GM18498 (cell line): Measurements from ENCODE around the gene FABP2.
"Not testable (repeated sequence)": the region's sequence is repeated elsewhere in the genome, so short reads cannot be mapped to it uniquely, and the experiment has no call there.

Experiments
- ATAC-seq: cut with Tn5 transposase; IDR thresholded peaks from one replicate; pipeline ENCODE4 v1.9.1; 2021; ENCODE audit warnings: mild to moderate bottlenecking, moderate library complexity; ENCODE audit not compliant: unreplicated experiment

Gene FABP2

DNA sequence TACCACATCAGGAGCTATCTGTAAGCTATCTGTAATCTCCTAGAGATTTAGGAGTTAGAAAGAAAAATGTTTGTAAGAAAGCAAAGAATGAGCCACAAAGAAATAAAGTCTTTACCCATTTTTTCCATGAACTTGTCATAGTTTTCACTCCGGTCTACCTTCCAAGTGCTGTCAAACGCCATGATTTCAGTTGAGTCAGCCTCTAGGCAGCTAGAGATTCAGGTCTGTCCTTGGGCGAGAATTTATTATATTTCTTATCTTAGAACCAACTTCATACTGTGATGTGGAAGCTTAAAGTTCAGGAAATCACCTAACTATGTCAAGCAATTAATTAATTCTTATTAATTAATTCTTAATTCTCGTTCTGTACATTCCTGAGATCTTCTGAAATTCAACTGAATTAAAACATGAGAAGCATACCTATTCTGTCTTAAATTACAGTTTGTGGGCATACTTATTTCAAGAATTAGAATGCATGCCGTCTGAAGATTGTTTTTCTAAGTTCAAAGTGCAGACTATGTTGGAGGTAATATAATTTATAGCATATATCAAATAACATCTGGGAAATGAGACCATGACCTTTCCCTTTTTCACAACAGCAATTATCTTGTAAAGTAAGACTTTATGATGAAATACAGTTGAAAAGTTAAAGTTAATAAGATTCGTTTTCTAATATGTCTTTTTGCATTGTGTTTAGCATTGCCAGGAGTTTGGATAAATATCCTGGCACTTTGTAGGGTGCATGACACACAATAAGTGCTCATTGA, at the start of gene FABP2:
FABP2 (minus strand) TSS at position 218 of the 767 bp plus-strand sequence; CDS start at position 182, 36 bp downstream.
- ATAC-seq: no peak

DNA sequence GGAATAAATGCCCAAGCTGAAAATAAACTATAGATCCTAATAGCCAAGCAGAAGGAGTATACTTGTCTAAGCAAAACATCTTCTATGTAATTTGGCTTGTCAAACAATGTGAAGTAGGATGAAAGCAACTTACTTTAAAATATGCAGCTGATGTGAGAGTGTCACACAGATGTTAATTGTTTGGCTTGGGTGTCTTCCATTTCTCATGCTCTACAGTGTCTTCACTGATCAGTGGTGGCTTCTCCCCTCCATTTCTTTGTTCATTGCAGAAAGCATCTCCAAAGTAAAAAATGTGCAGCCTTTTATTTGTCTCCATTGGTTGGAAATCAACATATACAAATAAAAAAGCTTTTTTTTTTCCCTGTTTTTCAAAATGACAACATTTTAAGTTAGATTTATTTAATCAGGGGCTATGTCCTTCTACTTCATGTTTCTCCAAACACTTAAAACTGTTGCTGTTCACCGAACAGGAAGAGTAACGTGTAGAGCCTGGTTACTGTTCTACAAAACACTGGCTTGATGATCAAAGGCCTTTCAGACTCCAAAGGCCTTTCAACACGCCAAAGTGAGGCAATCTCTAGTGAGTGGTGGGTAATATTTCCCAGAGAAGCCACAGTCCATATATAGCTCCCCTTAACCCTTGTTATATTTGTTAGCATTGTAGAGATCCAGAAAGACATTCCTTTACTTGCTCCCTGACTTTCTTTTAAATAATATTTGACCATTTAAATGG, 49.2 kb upstream of the FABP2 start:
- ATAC-seq: not testable (repeated sequence)

DNA sequence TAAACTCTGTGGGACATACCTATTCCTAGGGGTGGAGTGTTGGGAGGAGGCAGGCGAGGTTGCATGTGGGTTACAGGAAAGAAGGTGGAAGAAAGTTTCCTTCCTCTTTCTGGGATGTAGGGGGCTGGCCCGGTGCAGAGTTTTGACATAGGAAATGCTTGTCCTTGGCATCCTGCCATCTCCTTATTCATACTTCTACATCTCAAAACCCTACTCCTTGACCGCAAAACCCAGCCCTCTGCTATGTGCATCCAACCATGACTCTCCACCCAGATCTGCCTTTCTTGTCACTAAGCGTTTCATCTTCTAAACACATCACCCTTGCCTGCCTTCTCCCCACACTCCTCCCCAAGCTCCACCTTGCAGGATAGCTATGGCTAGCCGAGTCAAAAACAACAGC, 48.5 kb upstream of the FABP2 start:
- ATAC-seq: peak; percentile 99

DNA sequence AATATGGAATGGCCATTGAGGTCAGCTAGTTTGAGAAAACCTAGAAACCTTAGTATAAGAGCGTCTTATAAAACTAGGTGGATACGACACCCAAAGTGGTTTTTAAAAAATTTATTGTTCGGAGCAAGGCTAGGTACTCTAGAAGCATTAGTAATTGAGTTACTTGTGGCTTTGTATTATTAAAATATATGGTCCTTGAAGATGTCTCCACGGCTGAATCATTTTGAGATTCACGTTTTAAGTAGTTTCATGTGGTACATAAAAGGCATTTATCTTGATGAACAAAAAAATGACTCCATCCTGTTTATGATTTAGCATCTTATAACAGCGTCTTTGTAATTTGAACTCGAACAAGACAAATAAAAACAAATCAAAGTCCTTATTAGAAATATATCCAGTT, 44.9 kb upstream of the FABP2 start:
- not testable (repeated sequence) for ATAC-seq

DNA sequence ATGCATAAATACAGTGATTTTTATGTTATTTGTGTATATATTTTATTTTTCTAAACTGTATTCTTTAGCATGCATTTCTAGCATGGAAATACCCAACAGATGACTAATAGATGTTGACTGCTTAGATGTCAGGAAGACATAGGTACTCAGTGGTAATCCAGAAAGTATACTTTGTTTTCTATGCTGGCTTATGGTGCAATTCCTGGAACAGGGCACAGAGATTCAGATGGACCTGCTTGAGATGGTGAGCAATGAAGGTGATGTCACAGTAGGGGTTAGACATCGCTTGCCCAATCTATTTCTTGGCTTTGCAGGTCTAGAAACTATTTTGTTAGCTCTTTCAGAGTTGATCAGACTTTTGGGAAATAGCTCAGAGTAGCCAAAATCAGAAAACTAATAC, 42.3 kb upstream of the FABP2 start:
- ATAC-seq: not testable (repeated sequence)

DNA sequence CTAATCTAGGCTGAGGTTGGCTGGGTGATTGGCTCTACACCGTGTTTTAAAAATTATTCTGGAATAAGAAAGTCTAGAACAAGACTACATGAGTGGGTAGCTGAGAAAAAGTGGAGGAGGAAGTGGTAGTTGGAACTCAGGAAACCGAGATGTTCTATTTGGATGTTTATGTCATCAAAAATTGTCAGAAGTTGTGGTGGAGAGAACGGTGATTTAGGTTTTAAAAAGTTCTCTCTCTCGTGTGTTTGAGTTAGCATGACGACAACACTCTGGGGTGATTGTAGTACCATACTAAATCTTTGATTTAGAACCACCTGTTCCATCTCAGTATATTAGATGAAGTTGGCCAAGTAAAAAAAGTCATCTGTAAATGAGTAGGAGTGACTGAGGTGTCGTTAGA, 41.4 kb upstream of the FABP2 start:
- ATAC-seq: not testable (repeated sequence)

DNA sequence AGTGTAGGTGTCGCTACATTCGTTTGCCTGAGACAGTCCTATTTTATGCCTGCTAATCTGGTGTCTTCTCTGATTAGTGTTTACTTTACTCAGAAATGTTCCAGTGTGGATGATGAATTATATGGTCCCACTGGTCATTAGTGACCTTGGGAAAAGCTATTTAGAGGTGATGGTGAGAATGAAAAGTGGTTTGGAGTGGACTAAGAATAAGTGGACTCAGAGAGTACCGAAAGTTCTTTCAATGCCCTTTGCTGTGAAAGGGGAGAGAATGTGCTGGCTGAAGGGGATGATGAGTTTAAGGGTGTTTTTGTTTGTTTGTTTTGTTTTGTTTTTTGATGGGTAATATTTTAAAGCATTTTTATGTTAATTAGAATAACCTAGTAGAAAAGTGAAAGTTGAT, 40.5 kb upstream of the FABP2 start:
- ATAC-seq: not testable (repeated sequence)

DNA sequence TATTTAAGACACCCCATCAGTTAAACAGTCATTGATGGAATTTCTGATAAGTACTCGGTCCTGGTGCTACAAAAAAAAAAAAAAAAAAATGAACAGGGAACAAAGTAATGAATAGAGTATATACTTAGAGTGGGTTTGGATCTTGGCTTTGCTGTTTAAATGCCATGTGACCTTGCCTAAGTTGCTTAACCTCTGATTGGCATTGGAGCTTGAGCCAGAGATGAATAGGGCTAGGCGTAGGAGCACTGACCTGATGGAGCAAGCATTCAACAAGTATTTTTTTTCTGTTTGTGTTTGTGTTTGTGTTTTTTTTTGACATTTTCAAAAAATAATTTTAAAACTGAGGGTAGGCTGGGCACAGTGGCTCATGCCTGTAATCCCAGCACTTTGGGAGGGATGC, 37.9 kb upstream of the FABP2 start:
- ATAC-seq: not testable (repeated sequence)

DNA sequence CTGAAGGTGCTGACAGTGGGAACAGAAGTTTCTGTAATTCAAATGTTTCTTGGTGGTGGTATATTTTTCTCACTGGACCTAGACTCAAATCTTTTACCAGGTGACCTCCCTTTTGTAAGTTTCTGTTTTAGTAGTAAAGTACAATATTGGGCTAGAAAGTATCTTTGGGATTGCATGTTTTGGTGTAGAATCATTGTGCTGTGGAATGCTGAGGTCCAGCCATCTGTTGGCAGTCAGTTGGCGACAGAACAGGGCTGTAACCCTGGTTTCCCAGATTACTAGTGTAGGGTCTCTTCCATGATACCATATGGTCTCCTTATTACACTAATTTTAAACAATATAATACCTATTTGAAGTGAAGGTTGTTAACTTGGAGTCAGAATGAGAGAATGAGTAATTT, 34.9 kb upstream of the FABP2 start:
- not testable (repeated sequence) for ATAC-seq

DNA sequence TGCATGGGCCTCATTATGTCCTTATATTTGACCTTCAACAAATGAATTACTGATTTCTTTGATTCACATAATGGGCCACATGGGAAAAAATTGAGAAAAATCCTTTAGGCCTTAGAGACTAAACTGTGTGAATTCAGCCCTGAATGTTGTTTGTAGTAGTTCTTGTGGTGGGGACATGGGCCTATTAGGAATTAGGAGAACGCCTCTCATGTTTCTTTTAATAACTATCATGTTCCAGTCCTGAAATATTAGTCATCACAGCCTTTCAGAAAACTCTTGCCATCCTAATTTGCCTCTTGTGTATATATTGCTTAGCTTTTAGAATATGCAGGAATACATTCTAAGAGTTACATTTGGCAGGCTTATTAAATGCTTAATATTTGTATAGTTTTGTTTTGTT, 34.1 kb upstream of the FABP2 start:
- ATAC-seq: not testable (repeated sequence)

DNA sequence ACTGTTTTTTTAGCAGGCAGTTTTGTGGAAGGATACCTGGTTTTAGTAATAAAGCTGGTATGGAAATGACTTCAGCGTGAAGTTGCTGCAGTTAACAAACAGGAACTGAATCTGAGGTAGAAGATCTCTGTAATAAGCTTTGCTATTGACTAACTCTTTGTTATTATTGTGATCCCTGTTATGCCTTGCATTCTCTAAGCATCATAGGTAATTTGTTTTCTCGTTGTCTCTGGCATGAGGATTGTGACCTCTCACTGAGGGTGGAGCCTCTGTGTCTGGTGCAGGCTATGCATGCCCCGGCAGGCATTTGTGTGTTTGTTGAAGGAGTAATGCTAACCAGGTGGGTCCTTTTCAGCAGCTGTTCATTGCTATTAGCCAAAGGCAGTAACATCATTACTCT, 31.4 kb upstream of the FABP2 start:
- ATAC-seq: peak; percentile 57

DNA sequence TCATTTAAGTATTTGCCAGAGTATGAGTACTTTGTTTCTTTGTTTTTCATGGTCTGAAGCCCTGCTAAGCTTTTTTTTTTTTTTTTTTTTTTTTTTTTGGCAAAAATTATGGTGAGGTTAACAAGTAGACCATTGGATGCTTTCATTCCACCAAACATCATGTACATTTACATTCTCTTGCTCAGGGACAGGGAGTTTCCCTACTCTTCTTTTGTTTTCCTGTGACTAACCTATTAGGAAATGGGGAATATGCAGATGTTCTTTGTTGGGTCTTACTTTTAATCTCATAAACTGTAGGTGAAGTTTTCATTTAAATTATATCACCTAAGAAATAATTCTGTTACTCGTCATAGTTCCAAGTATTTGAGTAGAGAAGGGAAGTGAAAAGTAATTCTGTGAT, 26.2 kb upstream of the FABP2 start:
- ATAC-seq: not testable (repeated sequence)

DNA sequence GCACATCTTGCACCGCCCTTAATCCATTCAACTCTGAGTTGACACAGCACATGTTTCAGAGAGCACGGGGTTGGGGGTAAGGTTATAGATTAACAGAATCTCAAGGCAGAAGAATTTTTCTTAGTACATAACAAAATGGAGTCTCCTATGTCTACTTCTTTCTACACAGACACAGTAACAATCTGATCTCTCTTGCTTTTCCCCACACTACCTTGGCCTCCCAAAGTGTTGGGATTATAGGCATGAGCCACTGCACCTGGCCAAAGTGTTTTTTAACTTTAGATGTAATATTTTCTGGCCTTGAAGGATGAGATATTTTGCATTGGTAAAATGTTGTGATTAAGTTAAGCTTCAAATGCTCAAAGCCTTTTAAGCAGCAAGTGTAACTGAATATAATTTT, 21.4 kb upstream of the FABP2 start:
- ATAC-seq: not testable (repeated sequence)

DNA sequence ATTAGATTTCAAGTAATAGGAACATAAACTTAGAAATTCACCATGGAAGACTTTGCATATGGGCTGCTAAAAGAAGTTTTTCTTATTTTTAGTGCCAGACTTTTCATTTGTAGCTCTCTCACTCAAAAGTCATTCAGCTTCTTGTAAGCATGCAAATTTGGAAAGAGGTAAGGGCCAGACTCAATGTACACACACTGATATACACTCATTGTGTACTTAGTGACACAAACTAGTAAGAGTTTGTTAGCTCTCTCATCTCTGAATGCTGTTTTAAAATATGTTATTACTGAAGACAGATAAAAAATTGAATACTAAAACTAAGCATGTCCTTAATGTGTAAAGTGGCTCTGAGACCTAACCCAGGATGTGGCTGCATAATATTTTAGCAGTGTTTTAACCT, 18.0 kb upstream of the FABP2 start:
- not testable (repeated sequence) for ATAC-seq

DNA sequence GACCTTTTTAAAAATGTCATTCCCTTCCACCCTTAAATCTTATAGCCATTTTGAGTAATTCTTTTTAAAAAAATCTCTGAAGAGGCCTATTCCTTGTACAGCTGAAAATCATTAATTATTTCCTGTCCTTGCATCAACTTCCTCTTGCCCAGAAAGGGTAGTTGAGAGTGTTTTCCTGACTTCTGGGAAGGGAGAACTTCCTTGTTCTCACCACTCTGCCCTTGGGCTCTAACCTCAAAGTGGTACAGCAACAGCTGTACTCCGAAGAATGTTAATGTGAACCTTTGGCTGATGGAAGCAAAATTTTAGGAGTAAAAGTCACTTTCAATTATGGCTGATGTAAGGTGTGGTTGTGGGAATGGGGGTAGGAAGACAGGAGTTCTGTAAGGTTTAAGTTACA, 15.1 kb upstream of the FABP2 start:
- ATAC-seq: no peak

DNA sequence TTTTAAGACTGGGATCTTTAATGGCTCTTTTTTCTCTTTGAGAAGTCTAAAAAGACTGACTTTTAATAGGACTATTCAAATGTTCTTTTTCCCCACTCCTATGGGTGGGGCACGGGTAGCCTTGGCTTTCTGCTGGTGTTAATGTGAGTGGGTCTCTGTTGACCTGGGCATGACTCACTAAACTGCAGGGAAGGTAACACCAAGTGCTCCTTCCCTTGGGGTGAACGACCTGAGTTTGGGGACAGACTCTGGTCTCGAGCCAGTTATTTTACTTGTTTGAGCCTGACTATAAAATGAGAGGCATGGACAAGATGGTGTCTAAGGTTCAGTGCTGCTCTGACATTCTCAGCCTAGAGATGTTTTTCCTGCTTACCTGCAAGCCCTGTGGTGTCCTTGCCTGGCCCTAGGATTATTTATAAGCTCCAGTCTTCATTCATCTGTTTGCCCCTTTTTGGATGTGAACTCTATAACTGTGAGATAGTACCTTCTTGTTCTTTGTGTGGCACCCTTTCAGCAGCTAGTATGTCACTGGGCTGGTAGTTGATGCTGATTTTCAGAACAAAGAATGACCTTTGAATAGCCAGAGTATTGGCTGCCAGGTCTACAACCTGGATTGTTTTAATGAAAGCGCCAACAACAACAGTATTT, 14.5 kb upstream of the FABP2 start:
- not testable (repeated sequence) for ATAC-seq

DNA sequence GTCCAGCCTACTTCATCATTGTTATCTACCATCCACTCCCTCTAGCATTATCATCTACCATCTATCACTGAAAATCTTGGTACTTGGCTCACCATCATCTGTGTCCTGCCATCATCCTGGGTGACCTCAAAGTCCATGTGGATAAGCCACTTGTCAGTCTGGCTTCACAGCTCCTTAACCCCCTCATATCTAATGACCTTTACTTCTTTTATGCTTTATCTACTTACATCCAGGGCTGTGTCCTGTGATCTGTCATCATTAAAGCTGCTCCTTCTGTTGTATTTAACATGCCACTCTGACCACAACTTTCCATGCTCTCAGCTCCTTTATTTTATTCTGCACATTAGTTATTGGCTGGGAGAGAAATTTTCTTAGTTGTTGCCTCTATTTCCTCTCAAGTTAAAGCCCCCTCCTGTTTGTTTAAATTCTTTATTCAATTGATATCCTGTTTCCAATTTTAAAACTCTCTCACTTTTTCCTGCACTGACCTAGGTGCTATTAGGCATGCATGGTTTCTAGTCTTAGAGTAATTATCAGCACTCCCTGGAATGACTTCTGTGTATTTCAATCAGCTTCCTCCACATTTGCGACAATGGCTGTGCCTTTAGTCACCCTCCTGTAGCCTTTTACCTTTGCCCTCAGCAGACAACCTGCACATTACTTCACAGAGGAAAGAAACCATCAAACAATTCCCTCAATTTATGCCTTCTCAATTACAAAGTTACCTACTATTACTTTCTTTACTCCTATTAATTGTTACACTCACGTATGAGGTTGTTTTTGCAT, 8.1 kb upstream of the FABP2 start:
- ATAC-seq: no peak

DNA sequence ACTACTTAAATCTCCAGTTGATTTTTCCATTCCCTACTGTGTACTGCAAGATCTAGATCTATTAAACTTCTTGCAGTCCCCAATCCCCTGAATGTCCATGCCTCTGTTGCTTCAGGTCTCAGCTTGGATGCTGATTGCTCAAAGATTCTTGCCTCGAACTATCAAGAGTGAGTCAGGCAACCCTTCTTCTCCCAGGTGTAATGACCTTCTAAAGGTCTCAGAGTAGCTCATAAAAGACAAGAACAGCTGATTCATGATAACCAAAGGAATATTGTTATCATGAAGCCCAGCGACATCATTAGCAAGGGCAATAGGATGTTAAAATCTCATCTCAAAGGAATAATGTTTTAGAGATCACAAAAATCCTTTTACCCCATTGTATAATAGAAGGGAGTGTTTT, 6.8 kb upstream of the FABP2 start:
- no peak for ATAC-seq

DNA sequence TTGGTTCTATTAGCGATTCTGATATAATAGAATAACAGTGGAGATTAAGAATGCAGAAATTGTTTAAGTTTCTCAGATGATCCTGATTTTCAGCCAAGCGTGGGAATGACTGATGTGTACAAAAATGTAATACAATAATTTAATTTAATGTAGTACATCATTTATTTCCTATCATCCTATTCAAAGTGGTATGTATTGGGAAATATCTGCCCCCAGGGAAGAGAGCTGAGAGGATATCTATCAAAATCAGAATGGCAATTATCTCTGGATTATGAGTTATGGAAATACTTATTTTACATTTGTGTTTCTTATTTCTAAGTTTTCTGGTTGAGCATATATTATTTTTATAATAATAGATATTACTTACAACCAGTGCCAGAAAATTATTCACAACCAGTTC, 3.9 kb downstream of the FABP2 start:
- no peak for ATAC-seq

DNA sequence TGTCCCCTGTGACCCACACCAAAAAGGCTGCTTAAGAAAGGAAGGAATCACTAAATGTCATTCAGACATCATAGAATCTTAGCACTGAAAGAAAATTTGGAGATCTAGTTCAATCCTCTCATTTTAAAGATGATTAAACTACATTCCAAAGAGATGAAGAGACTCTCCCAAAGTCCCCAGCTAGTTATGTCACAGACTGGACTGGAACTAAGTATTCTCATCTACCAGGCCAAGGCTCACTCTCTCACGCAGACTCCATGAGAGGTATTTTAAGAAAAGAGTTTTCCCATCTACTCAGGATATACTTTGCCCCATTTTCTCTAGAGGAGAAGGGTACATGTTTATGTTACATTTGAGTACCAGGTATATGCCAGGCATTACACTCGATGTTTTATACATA, 6.9 kb downstream of the FABP2 start:
- ATAC-seq: no peak

DNA sequence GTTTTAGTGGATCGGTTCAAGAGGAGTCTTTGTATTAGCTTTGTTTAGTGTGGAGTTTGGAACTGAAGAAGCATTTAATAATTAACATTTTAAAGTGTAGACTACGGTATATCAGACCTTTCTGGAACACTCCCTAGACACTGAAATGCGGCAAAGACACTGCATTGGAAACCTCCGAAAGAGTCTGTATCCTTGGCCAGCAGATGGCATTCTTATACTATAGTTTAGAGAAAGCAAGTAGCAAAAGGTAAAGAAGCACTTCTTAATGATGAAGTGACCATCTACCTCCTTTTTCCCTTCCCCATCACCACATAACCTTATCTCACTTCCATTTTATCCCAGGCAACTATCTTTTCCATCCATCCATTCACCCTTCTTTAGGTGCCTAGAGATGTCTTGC, 7.6 kb downstream of the FABP2 start:
- peak; percentile 72 for ATAC-seq
